Liver (tissue), 3 donors: ENCODE measurements around the gene GRWD1.

ENCODE experiments used
- CTCF ChIP-seq: fragments of 150-350 bp; IDR thresholded peaks from 2 replicates; pipeline ENCODE4 v1.5.1; 2017; ENCODE audit warnings: improper control_type of control experiment, low read depth, low read length; ENCODE audit not compliant: missing input control
- GABPA ChIP-seq, 2 donors: IDR thresholded peaks in 1 of 2; conservative IDR thresholded peaks in 1 of 2; 2 replicates each; pipeline ENCODE4 v1.6.1; 2016; ENCODE audit warnings: antibody characterized with exemption in 2 of 2, mild to moderate bottlenecking in 1 of 2, moderate library complexity in 1 of 2
- RAD21 ChIP-seq, 2 donors: IDR thresholded peaks; 2 replicates each; pipeline ENCODE4 v1.6.1; 2016; ENCODE audit warnings: antibody characterized with exemption in 2 of 2, mild to moderate bottlenecking in 2 of 2
- SP1 ChIP-seq: IDR thresholded peaks from 2 replicates; pipeline ENCODE4 v1.6.1; 2018; ENCODE audit warnings: antibody characterized with exemption, mild to moderate bottlenecking
- donor health status: healthy.
- donor health status: healthy.

GRCh38 chr19:48455171-48455907, 9.6 kb downstream of the GRWD1 start, which contains the start of gene KCNJ14:
- no peak for TF ChIP-seq CTCF
- TF ChIP-seq SP1 = no peak
- no peak for TF ChIP-seq GABPA (IDR thresholded peaks at IDR 0.05 in 1 of 2, conservative IDR thresholded peaks at IDR 0.05 in 1 of 2)
- no peak for TF ChIP-seq RAD21 (IDR thresholded peaks at IDR 0.05)
